GM12878 (cell line): ENCODE measurements around the gene SLC6A17.

Source experiments
- EP300 ChIP-seq, 2 experiments: fragments of 150-350 bp in 1 of 2; IDR thresholded peaks; 2 replicates each; pipeline ENCODE4 v1.6.1; 2011 to 2012; ENCODE audit warnings: low read depth in 2 of 2, low read length in 2 of 2, borderline replicate concordance in 1 of 2, improper control_type of control experiment in 1 of 2, inconsistent platforms in 1 of 2; ENCODE audit not compliant: control insufficient read depth in 1 of 2
- ESRRA ChIP-seq: IDR thresholded peaks from 2 replicates; pipeline ENCODE4 v1.6.1; 2012; ENCODE audit warnings: mild to moderate bottlenecking, low read length, improper control_type of control experiment
- EZH2 ChIP-seq: IDR thresholded peaks from 2 replicates; pipeline ENCODE4 v1.6.1; 2012; ENCODE audit warnings: low read depth, mild to moderate bottlenecking, control low read depth, inconsistent platforms, low read length, borderline replicate concordance; ENCODE audit not compliant: control insufficient read depth
- MLLT1 ChIP-seq: fragments of 450-650 bp; IDR thresholded peaks from 2 replicates; pipeline ENCODE4 v1.6.1; 2016; ENCODE audit warnings: mild to moderate bottlenecking
- NFYB ChIP-seq: IDR thresholded peaks from 2 replicates; pipeline ENCODE4 v1.6.1; 2011; ENCODE audit warnings: low read depth, mild to moderate bottlenecking, low read length, improper control_type of control experiment, moderate library complexity; ENCODE audit not compliant: insufficient read depth
- POLR2A ChIP-seq: IDR thresholded peaks from 2 replicates; pipeline ENCODE4 v1.6.1; 2011; ENCODE audit warnings: low read depth, mild to moderate bottlenecking, low read length
- SMC3 ChIP-seq: IDR thresholded peaks from 2 replicates; pipeline ENCODE4 v1.6.1; 2011; ENCODE audit warnings: low read length, improper control_type of control experiment, borderline replicate concordance
- TAF1 ChIP-seq: IDR thresholded peaks from 2 replicates; pipeline ENCODE4 v1.6.1; 2011; ENCODE audit warnings: mild to moderate bottlenecking, low read depth, low read length, borderline replicate concordance
- TARDBP ChIP-seq: IDR thresholded peaks from 2 replicates; pipeline ENCODE4 v1.6.1; 2016; ENCODE audit warnings: borderline replicate concordance
- ZNF24 ChIP-seq: fragments of 450-650 bp; IDR thresholded peaks from 2 replicates; pipeline ENCODE4 v1.6.1; 2017; ENCODE audit warnings: antibody characterized with exemption, mild to moderate bottlenecking
- ZNF274 ChIP-seq: IDR thresholded peaks from one replicate; pipeline ENCODE4 v1.8.0; 2011; ENCODE audit not compliant: insufficient read length, insufficient read depth
- TF ChIP-seq, protein P1 (sequence below), 3 experiments: IDR thresholded peaks in 2 of 3; conservative IDR thresholded peaks in 1 of 3; 2 replicates each; pipeline ENCODE4 v1.5.1; 2011; ENCODE audit warnings: low read depth in 3 of 3, low read length in 3 of 3, mild to moderate bottlenecking in 3 of 3, control low read depth in 2 of 3, moderate library complexity in 2 of 3, inconsistent platforms in 1 of 3, mixed read lengths in 1 of 3; ENCODE audit not compliant: control insufficient read depth in 2 of 3, insufficient read depth in 1 of 3; ENCODE audit errors: extremely low read depth in 1 of 3

DNA sequence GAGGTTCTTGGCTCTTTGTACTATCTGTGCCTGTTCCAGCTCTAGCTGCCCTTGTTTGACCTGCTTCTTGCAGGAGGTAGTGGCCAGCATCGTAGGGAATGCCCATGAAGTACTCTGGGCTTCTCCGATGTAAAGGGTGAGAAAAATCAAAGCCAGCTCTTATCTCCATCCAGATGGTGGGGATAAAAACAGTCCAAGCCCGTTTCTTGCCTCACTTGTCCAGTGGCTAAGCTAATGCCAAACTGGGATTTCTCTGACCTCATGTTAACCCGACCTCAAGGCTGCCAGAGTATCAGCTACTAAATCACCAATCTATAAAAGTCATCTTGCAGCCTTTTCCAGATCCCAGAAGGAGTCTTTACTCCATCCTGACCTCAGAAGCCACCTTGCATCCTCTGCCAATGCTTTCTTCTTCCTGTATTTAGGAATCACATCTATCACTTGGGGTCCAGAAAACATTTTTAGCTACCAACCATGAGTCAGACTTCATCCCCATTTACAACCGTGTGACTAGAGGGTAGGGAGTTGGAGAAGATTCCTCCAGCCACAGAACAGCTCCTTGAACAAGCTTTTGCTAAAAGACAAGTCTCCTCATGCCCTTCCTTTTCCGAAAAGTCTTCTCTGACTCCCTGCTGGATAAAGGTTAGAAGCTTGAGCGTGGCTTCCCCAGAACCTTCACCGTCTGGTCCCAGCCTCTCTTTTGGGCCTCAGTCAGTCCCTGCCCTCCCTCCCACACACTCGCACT, 95.8 kb downstream of the SLC6A17 start:
- no peak for TF ChIP-seq POLR2A
- TF ChIP-seq ZNF274: no peak
- TF ChIP-seq NFYB: no peak
- TF ChIP-seq, protein P1, sequence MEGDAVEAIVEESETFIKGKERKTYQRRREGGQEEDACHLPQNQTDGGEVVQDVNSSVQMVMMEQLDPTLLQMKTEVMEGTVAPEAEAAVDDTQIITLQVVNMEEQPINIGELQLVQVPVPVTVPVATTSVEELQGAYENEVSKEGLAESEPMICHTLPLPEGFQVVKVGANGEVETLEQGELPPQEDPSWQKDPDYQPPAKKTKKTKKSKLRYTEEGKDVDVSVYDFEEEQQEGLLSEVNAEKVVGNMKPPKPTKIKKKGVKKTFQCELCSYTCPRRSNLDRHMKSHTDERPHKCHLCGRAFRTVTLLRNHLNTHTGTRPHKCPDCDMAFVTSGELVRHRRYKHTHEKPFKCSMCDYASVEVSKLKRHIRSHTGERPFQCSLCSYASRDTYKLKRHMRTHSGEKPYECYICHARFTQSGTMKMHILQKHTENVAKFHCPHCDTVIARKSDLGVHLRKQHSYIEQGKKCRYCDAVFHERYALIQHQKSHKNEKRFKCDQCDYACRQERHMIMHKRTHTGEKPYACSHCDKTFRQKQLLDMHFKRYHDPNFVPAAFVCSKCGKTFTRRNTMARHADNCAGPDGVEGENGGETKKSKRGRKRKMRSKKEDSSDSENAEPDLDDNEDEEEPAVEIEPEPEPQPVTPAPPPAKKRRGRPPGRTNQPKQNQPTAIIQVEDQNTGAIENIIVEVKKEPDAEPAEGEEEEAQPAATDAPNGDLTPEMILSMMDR (IDR thresholded peaks at IDR 0.05 in 2 of 3, conservative IDR thresholded peaks at IDR 0.05 in 1 of 3; ENCODE audit: control insufficient read depth in 2 of 3, extremely low read depth in 1 of 3, insufficient read depth in 1 of 3, low read depth in 3 of 3, low read length in 3 of 3): no peak
- TF ChIP-seq MLLT1: no peak
- TF ChIP-seq SMC3: no peak
- TF ChIP-seq TAF1: no peak
- TF ChIP-seq EP300 (IDR thresholded peaks at IDR 0.05; ENCODE audit: borderline replicate concordance in 1 of 2, control insufficient read depth in 1 of 2, low read depth in 2 of 2, low read length in 2 of 2): no peak
- no peak for TF ChIP-seq EZH2
- no peak for TF ChIP-seq ESRRA
- no peak for TF ChIP-seq ZNF24
- no peak for TF ChIP-seq TARDBP
